ENCODE measurements around the gene EXOC6.
"Not testable (repeated sequence)": the region's sequence is repeated elsewhere in the genome, so short reads cannot be mapped to it uniquely, and the experiment has no call there.

The EXOC6 gene

GRCh38 chr10:92942226-92942625 lies 93.9 kb downstream of the EXOC6 start:
- DNase-seq (ENCODE audit: low spot score): no peak

- DNase-seq (ENCODE audit: low spot score): no peak
Observed at GRCh38 chr10:92946491-92946890, 98.2 kb downstream of the EXOC6 start.

GRCh38 chr10:92952573-92952972 lies 104.3 kb downstream of the EXOC6 start:
- not testable (repeated sequence) for DNase-seq (ENCODE audit: low spot score)

- DNase-seq (ENCODE audit: low spot score): no peak
Observed at GRCh38 chr10:92957223-92958010, 109.1 kb downstream of the EXOC6 start.

GRCh38 chr10:92961638-92962037 lies 113.3 kb downstream of the EXOC6 start:
- DNase-seq (ENCODE audit: low spot score): no peak

GRCh38 chr10:92965314-92965713 lies 117.0 kb downstream of the EXOC6 start:
- peak; percentile 6 for DNase-seq (ENCODE audit: low spot score)

GRCh38 chr10:92967641-92968040 lies 119.3 kb downstream of the EXOC6 start:
- no peak for DNase-seq (ENCODE audit: low spot score)

GRCh38 chr10:92969151-92969550 lies 120.8 kb downstream of the EXOC6 start:
- no peak for DNase-seq (ENCODE audit: low spot score)

- no peak for DNase-seq (ENCODE audit: low spot score)
Observed at GRCh38 chr10:92970301-92971070, 122.2 kb downstream of the EXOC6 start.

GRCh38 chr10:92972066-92972870 lies 123.9 kb downstream of the EXOC6 start:
- DNase-seq (ENCODE audit: low spot score): peak; percentile 36

GRCh38 chr10:92972886-92973285 lies 124.6 kb downstream of the EXOC6 start:
- no peak for DNase-seq (ENCODE audit: low spot score)

- DNase-seq (ENCODE audit: low spot score): not testable (repeated sequence)
Observed at GRCh38 chr10:92976278-92976677, 128.0 kb downstream of the EXOC6 start.

GRCh38 chr10:92989250-92989649 lies 140.9 kb downstream of the EXOC6 start:
- no peak for DNase-seq (ENCODE audit: low spot score)

GRCh38 chr10:92990615-92991014 lies 142.3 kb downstream of the EXOC6 start:
- DNase-seq (ENCODE audit: low spot score): no peak

- DNase-seq (ENCODE audit: low spot score): no peak
Observed at GRCh38 chr10:92991513-92991912, 143.2 kb downstream of the EXOC6 start.

GRCh38 chr10:92993699-92994272 lies 145.5 kb downstream of the EXOC6 start:
- DNase-seq (ENCODE audit: low spot score): no peak

- DNase-seq (ENCODE audit: low spot score): no peak
Observed at GRCh38 chr10:92995509-92995908, 147.2 kb downstream of the EXOC6 start.

- DNase-seq (ENCODE audit: low spot score): no peak
Observed at GRCh38 chr10:92997620-92998019, 149.3 kb downstream of the EXOC6 start.

- DNase-seq (ENCODE audit: low spot score): no peak
Observed at GRCh38 chr10:92999191-92999590, 150.9 kb downstream of the EXOC6 start.

- DNase-seq (ENCODE audit: low spot score): peak; percentile 4
Observed at GRCh38 chr10:93006435-93007039, 158.2 kb downstream of the EXOC6 start.

- no peak for DNase-seq (ENCODE audit: low spot score)
Observed at GRCh38 chr10:93015722-93016121, 167.4 kb downstream of the EXOC6 start.
